Measurements from ENCODE around the gene PTPRQ.

GRCh38 chr12:80698847-80699542, 255.0 kb downstream of the PTPRQ start:
- TF ChIP-seq TCF7L2 (IDR thresholded peaks at IDR 0.05; ENCODE audit: borderline replicate concordance, low read depth, low read length) (no peak), CTCF (tag by site-specific recombination; IDR thresholded peaks at IDR 0.05) (no peak), PBX3 (CRISPR knock-in tag; IDR thresholded peaks at IDR 0.05) (no peak), ZXDB (tag by site-specific recombination; IDR thresholded peaks at IDR 0.05) (no peak), OSR2 (tag by site-specific recombination; IDR thresholded peaks at IDR 0.05) (no peak), MEIS1 (CRISPR knock-in tag; IDR thresholded peaks at IDR 0.05; ENCODE audit: borderline replicate concordance) (no peak), KLF9 (tag by site-specific recombination; IDR thresholded peaks at IDR 0.05; ENCODE audit: low read depth) (no peak)

All from HEK293 (cell line).